NCI-H748 (cell line): ENCODE results near the gene MLEC.
"Not testable (repeated sequence)": the region's sequence is repeated elsewhere in the genome, so short reads cannot be mapped to it uniquely, and the experiment has no call there.

Experiments used
- DNase-seq: peaks from one replicate; lab custom pipeline; 2025; ENCODE audit not compliant: unreplicated experiment; lab: John Stamatoyannopoulos, UW

Gene MLEC

GRCh38 chr12:120661432-120661831, 25.5 kb upstream of the MLEC start:
- DNase-seq: no peak

- DNase-seq: no peak
These were observed 24.1 kb upstream of the MLEC start for GRCh38 chr12:120662879-120663278.

- DNase-seq: no peak
These were observed 23.2 kb upstream of the MLEC start for GRCh38 chr12:120663741-120664140.

- DNase-seq: no peak
These were observed 20.2 kb upstream of the MLEC start for GRCh38 chr12:120666571-120667390.

GRCh38 chr12:120668091-120668867, 18.7 kb upstream of the MLEC start:
- DNase-seq: no peak

- no peak for DNase-seq
These were observed 17.8 kb upstream of the MLEC start for GRCh38 chr12:120668868-120669840.

- not testable (repeated sequence) for DNase-seq
These were observed 16.7 kb upstream of the MLEC start for GRCh38 chr12:120670237-120670636.

GRCh38 chr12:120670667-120671066, 16.3 kb upstream of the MLEC start:
- no peak for DNase-seq

- no peak for DNase-seq
These were observed 12.8 kb upstream of the MLEC start for GRCh38 chr12:120674097-120674636.

- no peak for DNase-seq
These were observed 9.0 kb upstream of the MLEC start for GRCh38 chr12:120677765-120678473.

- DNase-seq: no peak
These were observed 8.4 kb upstream of the MLEC start for GRCh38 chr12:120678572-120678971.

- DNase-seq: no peak
These were observed 6.7 kb upstream of the MLEC start for GRCh38 chr12:120680165-120680738.

- DNase-seq: no peak
These were observed 2.4 kb upstream of the MLEC start for GRCh38 chr12:120684523-120684932.

- DNase-seq: no peak
These were observed 1.4 kb upstream of the MLEC start for GRCh38 chr12:120685522-120685921.

- peak; percentile 99 for DNase-seq
These were observed 729 bp upstream of the MLEC start for GRCh38 chr12:120686151-120686689.

GRCh38 chr12:120687578-120688289, 785 bp downstream of the MLEC start:
- peak; percentile 16 for DNase-seq

GRCh38 chr12:120688527-120689071, 1.6 kb downstream of the MLEC start:
- DNase-seq: peak; percentile 14

GRCh38 chr12:120689397-120690082, 2.6 kb downstream of the MLEC start:
- no peak for DNase-seq
